ENCODE measurements around the gene ANKRD33B. TPM values are rescaled to one million over a fixed set of nuclear protein-coding genes. Genes with fewer than 3 reads are reported as not detected.

ANKRD33B gene
- total RNA-seq, 4 donors from 2014 or later, result 16.7 to 27.0 (median 24.8) TPM

- H3K4me1 ChIP-seq, result peaks cover 36% of the 10 kb centered on the region
- H3K27ac ChIP-seq, result no peak overlapping the region
- H3K4me3 ChIP-seq, result no peak overlapping the region
- no peaks in the 10 kb centered on the region for H3K9me3 ChIP-seq
- H3K36me3 ChIP-seq, result no peaks in the 10 kb centered on the region
- no peak for TF ChIP-seq CTCF (IDR thresholded peaks at IDR 0.05)
- TF ChIP-seq POLR2A (IDR thresholded peaks at IDR 0.05), result no peak
- TF ChIP-seq POLR2AphosphoS5 (IDR thresholded peaks at IDR 0.05), result no peak
- no peak for TF ChIP-seq EP300 (IDR thresholded peaks at IDR 0.05)
- 69% methylated on average over 4 of the region's 4 CpGs for WGBS
- DNase-seq (ENCODE audit: low spot score in 2 of 2), result no peak
- no peaks in the 10 kb centered on the region for H3K27me3 ChIP-seq
Observed at GRCh38 chr5:10706326-10706725, 142.5 kb downstream of the ANKRD33B start.

Other genes starting within 250 kb of the ANKRD33B start
- gene MARCHF6, start 210.4 kb upstream of the ANKRD33B start, total RNA-seq, result 100 to 1,000 TPM in 3 of 4 donors, 10 to 100 TPM in 1; 89.7 to 273 (median 143) TPM
- gene ROPN1L, start 122.2 kb upstream of the ANKRD33B start, total RNA-seq, result under 1 TPM in 1 of 4 donors, not detected in 3; 0.81 TPM
- 10 to 100 TPM; 37.8 to 71.7 (median 56.4) TPM for gene DAP, start 197.2 kb downstream of the ANKRD33B start, total RNA-seq

Measured in suprapubic skin (tissue), 4 donors.